ENCODE data around the gene FTCDNL1.

DNA sequence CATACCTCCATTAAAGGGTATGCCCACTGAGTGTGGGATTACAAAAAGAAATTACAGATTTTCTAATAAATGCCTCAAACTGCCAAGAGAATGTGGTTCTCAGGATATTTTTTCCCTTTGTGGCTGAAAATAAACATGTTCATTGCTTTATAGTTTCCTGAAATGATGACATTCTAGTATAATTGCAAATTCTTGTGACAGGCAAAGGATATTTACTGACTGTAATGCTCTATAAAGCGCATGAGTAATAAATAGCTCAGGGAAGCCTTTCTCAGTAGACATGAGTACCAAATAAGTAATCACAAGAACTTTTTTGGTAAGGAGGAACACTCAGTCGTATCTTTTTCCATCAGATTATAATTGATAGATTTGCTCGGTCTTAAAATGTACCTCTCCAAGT lies 72.3 kb downstream of the FTCDNL1 start:
- no peak for TF ChIP-seq POLR2A (conservative IDR thresholded peaks at IDR 0.05)
- TF ChIP-seq, protein P1, sequence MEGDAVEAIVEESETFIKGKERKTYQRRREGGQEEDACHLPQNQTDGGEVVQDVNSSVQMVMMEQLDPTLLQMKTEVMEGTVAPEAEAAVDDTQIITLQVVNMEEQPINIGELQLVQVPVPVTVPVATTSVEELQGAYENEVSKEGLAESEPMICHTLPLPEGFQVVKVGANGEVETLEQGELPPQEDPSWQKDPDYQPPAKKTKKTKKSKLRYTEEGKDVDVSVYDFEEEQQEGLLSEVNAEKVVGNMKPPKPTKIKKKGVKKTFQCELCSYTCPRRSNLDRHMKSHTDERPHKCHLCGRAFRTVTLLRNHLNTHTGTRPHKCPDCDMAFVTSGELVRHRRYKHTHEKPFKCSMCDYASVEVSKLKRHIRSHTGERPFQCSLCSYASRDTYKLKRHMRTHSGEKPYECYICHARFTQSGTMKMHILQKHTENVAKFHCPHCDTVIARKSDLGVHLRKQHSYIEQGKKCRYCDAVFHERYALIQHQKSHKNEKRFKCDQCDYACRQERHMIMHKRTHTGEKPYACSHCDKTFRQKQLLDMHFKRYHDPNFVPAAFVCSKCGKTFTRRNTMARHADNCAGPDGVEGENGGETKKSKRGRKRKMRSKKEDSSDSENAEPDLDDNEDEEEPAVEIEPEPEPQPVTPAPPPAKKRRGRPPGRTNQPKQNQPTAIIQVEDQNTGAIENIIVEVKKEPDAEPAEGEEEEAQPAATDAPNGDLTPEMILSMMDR (IDR thresholded peaks at IDR 0.05 in 2 of 3, conservative IDR thresholded peaks at IDR 0.05 in 1 of 3; ENCODE audit: insufficient read depth in 2 of 3, low read depth in 1 of 3, low read length in 3 of 3), result no peak
- no peak for TF ChIP-seq POLR2AphosphoS5 (IDR thresholded peaks at IDR 0.05; ENCODE audit: control insufficient read depth, insufficient read depth, low read depth, low read length)
- no peak for TF ChIP-seq PCBP1 (IDR thresholded peaks at IDR 0.05; ENCODE audit: low read depth, low read length, poor library complexity, severe bottlenecking)
- no peak for TF ChIP-seq RFX7 (CRISPR knock-in tag; IDR thresholded peaks at IDR 0.05)
- no peak for TF ChIP-seq PML (IDR thresholded peaks at IDR 0.05; ENCODE audit: low read length)
- no peak for TF ChIP-seq GTF2A2 (tag; IDR thresholded peaks at IDR 0.05)
- TF ChIP-seq ETS1 (conservative IDR thresholded peaks at IDR 0.05; ENCODE audit: control insufficient read depth, low read depth, low read length), result no peak
- no peak for TF ChIP-seq NRF1 (conservative IDR thresholded peaks at IDR 0.05 in 1 of 2, IDR thresholded peaks at IDR 0.05 in 1 of 2)
- TF ChIP-seq EZH2 (IDR thresholded peaks at IDR 0.05; ENCODE audit: borderline replicate concordance, low read depth, low read length), result no peak
- no peak for TF ChIP-seq FOXA1 (IDR thresholded peaks at IDR 0.05; ENCODE audit: borderline replicate concordance)

All from K562 (cell line).